Fibroblast of skin of left biceps (primary cell): ENCODE data around the gene PLXNA4.

Experiments used
- DNase-seq, 2 experiments: peaks; one replicate each; pipeline ENCODE4 v3.0.0-alpha.2; 2013; ENCODE audit warnings: low read depth in 2 of 2

The PLXNA4 gene

GRCh38 chr7:132531562-132531961, 44.7 kb downstream of the PLXNA4 start:
- DNase-seq: no peak

GRCh38 chr7:132528695-132529094, 47.6 kb downstream of the PLXNA4 start:
- DNase-seq: no peak

GRCh38 chr7:132527467-132528410, 48.5 kb downstream of the PLXNA4 start:
- DNase-seq: no peak

GRCh38 chr7:132526111-132526740, 50.0 kb downstream of the PLXNA4 start:
- DNase-seq: no peak

- no peak for DNase-seq
Measured at GRCh38 chr7:132521423-132521822, 54.8 kb downstream of the PLXNA4 start.

GRCh38 chr7:132520591-132521280, 55.5 kb downstream of the PLXNA4 start:
- DNase-seq: no peak

- no peak for DNase-seq
Measured at GRCh38 chr7:132519936-132520335, 56.3 kb downstream of the PLXNA4 start.

- no peak for DNase-seq
Measured at GRCh38 chr7:132518839-132519173, 57.5 kb downstream of the PLXNA4 start.

GRCh38 chr7:132518102-132518838, 58.0 kb downstream of the PLXNA4 start:
- DNase-seq: no peak

- peak; percentile 43 to 50 for DNase-seq
Measured at GRCh38 chr7:132516042-132516840, 60.0 kb downstream of the PLXNA4 start.

- DNase-seq: no peak
Measured at GRCh38 chr7:132515181-132515580, 61.1 kb downstream of the PLXNA4 start.

GRCh38 chr7:132514430-132514829, 61.8 kb downstream of the PLXNA4 start:
- DNase-seq: no peak

- DNase-seq: no peak
Measured at GRCh38 chr7:132511921-132512320, 64.3 kb downstream of the PLXNA4 start.

GRCh38 chr7:132511387-132511786, 64.9 kb downstream of the PLXNA4 start:
- no peak for DNase-seq

GRCh38 chr7:132509643-132510042, 66.6 kb downstream of the PLXNA4 start:
- DNase-seq: no peak

GRCh38 chr7:132508724-132509353, 67.4 kb downstream of the PLXNA4 start:
- DNase-seq: no peak

- no peak for DNase-seq
Measured at GRCh38 chr7:132504852-132505251, 71.4 kb downstream of the PLXNA4 start.

- DNase-seq: no peak
Measured at GRCh38 chr7:132504071-132504470, 72.2 kb downstream of the PLXNA4 start.

- DNase-seq: no peak
Measured at GRCh38 chr7:132503415-132503814, 72.9 kb downstream of the PLXNA4 start.

GRCh38 chr7:132501956-132502355, 74.3 kb downstream of the PLXNA4 start:
- no peak for DNase-seq
